Fibroblast of skin of scalp (primary cell): ENCODE data around the gene MICALL1.

Experiments used
- DNase-seq: peaks from one replicate; pipeline ENCODE4 v3.0.0-alpha.2; 2013

Gene MICALL1

DNA sequence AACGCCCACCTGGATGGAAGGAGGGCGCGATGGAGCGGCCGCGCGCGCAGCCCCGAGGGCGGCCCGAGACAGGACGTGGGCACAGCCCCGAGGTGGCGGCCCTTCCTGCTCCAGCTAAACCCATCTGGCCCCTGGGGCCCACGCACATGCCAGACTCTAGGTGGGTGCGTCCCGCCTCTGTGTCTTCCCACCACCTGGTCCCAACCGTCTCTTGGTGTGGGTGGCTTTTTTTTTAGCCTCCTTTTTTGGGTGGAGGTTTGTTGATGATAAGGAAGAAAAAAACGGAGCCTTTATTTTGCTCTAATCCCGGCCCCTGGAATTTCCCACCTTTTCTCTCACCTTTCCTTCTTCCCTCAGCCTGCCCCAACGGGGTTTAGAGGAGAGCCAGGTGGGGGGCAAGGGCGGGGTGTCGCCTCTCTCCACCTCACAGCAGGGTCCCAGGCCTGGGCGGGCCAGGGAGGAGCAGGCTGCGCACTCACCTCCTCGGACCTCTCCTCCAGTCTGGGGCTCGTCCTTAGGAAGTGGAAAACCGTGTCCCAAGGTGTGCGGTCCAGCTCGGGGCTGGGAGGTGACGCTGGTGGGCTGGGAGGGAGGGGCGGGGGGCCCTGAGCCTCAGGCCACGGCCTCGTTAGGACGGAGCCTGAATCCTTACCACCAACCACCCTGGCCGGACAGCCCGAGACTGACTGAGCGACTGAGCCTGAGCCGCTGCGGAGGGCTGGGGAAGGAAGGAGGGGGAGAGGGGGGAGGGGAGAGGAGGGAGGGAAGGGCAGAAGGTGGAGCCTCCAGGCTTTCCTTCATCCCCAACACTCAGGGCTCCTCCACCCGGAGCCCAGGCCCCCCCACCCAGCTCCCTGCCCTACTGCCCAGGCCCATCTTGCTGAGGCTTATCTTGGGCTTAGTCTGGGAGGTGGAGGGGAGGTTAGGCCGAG lies 78.0 kb downstream of the MICALL1 start, which contains the start of gene SOX10:
Gene SOX10 (minus strand): TSS at position 696 of the 932 bp plus-strand sequence. CDS start 771 bp downstream, outside the sequence.
- DNase-seq, result no peak

DNA sequence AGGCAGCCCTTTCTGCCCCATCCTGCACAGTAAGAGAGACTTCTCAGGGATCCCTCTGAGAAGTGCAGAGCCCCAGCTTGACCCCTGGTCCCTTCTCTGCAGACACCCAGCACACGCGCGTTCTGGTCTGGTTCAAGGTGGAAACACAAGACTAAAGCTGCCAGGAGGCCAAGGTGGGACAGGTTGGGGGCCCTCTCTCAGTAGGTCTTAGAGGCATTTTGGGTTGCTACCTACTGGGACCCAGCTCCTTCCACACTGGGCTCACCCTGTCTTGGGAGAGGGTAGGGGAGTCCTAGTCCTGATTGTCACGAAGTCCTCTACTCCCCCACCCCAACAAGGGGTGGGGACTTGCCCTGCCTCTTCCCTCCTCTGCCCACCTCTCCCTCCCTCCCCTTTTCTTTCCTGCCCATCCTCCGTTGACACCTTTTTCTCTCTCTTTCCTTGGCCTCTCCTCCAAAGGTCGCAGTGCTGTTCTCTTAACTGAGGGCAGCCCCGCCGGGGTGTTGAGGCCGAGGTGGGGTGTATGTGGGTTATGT lies 79.0 kb downstream of the MICALL1 start:
- DNase-seq, result no peak

DNA sequence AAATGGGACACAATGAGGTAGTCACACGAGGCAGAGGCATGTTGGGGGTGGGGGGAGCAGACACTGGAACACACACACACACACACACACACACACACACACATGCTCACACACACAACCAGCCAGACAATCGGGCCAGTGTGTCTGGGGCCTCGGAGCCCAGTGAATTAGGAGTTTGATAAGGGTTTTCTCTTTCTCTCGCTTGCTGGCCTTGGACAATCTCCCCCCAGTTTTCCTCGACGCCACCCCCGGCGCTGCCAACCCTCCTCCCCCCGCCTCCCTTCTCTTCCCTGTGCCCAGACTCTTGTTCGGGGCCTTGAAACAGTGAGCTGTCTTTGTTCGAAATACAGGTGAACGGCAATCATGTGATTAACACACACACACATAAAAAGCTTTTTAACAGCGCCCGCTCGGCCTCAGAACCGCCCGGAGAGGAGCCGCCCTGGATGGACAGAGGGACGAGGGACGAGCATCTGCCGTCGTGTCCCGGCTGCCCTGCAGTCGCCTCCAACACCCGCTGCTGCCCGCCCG lies 79.7 kb downstream of the MICALL1 start:
- no peak for DNase-seq

DNA sequence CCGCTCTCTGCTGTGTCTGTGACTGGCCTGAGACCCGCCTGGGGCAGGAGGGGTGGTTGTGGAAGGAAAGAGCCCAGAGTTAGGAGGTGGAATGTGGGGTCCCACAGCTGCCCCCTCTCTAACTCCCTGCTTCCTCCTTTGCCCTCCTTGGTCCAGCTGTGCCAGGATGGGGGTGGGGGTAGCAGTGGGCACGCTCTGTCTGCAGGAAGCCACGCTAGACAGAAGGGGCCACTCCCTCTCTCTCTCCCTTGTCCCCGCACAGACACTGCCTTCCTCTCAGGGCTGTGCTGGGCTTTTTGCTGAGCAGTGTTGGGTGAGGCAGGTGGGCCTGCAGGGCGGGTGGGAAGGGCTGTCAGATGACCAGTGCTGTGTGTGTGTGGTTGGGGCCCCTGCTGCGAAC lies 80.3 kb downstream of the MICALL1 start:
- DNase-seq, result no peak

DNA sequence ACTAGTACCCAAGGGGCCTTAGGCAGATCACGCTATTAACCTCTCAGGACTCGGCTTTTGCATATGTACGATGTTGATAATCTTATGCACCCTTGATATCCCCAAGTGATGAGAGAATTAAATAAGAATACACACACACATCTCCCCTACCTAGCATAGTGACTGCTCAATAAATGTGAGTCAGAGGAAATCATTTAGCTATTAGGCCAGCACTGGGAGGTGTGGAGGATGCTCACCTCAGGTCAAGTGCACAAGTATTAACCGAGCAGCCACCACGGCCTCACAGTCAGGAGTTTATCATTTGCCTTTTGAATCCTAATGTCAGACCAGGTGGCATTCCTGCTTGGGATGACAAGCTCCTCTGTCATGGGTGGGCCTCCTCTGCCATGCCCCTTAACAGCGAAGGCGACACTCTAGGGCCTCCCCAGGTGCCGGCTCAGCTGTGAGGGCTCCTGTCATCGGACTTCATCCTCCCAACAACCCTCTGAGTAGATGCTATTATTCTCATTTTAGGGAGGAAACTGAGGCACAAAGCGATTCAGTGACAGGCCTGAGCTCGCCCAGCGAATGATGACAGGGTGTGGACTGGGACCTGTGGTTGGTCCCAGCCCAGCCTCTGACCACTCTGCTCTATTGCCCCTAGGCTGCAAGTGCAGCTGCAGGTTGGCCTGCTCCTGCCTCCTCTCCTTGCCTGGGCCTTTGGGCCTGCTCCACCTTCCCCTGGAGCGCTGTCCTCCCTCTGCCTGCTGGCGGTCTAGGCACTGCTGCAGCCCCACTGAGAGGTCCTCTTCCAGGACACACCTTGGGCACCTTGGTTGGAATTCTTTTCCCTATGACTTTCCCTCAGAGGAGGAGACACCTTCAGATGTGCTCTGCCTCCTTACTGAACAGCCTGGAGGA lies 83.3 kb downstream of the MICALL1 start:
- DNase-seq, result no peak

DNA sequence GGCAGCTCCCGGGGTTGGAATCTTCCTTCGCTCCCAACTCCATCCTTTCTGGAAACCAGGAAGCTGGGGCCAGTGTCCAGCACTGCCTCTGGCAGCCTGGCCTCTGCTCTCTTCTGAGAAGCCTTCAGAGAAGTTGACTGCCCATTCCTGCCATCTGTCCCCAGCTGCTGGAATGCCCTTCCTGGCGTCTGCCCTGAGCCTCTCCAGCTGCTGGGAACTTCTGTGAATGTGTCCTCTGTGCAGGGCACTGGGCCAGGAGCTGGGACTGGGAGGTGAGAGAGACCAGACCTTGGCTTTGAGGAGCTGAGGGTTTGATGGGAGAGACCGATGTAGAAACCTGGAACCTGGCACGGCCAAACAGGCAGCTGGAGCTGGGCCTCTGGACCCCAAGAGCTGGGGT lies 84.2 kb downstream of the MICALL1 start:
- no peak for DNase-seq

DNA sequence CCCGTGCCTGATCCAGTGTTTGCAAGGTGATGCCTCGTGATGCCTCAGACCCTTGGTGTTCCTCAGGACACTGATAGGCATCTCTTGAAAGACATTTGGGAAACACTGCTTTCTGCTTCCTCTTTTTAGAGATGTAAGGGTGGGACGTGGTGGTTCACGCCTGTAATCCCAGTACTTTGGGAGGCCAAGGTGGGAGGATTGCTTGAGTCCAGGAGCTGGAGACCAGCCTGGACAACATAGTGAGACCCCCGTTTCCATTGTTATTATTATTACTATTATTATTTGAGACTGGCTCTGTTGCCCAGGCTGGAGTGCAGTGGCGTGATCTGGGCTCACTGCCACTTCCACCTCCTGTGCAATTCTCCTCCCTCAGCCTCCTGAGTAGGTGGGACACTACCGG lies 84.8 kb downstream of the MICALL1 start:
- no peak for DNase-seq

DNA sequence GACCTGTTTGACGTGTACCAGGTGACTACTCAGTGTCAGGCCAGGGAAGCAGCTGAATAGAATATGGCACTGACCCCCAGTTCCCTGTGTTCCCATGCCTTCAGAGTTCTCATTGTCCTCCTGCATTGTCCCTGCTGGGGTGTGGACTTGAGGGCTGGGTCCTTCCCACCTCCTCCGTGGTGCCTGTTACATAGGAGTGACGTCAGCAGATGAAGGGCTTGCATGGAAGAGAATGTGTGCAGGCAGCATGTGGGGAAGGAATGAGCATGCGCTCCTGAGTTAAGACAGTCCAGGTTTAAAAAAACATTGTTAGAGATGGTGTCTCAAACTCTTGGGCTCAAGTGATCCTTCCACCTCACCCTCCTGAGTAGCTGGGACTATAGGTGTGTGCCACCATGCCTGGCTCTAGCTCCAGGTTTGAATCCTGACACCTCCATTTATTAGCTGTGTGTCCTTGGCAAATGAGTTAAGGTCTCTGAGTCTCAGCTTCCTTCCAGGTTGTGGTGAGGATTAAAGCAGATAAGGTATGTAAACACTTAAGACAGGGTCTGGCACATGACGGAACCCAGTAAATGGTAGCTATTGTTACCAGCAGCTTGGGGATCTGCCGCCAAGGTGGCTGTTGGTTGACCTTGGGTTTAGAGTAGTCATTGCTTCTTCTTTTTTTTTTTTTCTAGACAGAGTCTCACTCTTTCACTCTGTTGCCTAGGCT lies 85.8 kb downstream of the MICALL1 start:
- DNase-seq, result no peak
